Measurements from ENCODE around the gene KRCC1. TPM values are rescaled to one million over a fixed set of nuclear protein-coding genes. Genes with fewer than 3 reads are reported as not detected.

Gene KRCC1
- polyA plus RNA-seq, 2 of the 4 experiments (the other 2 are of a cell fraction) = 16.2 to 49.0 TPM

DNA sequence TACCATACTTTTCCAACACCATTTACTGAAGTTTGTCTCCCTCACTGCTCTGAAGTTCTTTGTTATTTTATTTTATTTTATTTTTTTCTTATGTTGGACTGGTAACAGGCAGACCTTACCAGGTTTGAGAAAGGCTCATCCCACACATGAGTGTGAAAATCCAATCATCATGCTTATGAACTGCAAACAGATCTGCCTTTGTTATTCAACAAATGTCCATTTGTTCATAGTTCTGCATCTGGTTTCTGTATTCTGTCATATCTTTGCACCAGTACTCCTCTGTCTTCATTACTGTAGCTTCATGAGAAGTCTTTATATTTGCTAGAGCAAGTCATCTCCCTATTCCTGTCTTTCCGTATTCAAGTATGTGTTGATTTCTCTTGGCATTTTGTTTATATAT lies 44.6 kb downstream of the KRCC1 start:
- ChIA-PET CTCF (interaction anchor here (1.6 to 4.8 kb wide), 3 partner anchors 10 to 149 kb away, joined by 4 to 60 read pairs (median 6); no protein-coding TSS in a partner anchor), POLR2A (no interaction called here)
- 84% methylated on average over 1 of the region's 1 CpG for whole genome bisulfite sequencing (ENCODE audit: missing lambda C conversion rate)
- Histone ChIP-seq H3K4me1 (peaks cover 7% of the 10 kb centered on the region), H3K4me3 (no peak overlapping the region), H3K9me3 (no peaks in the 10 kb centered on the region), H3K27ac (no peak overlapping the region), H3K4me2 (no peak overlapping the region)
- DNase-seq (ENCODE audit: low read depth in 1 of 2, low spot score in 1 of 2) (no peak), ATAC-seq (no peak), FAIRE-seq (no peak)
- no peak for TF ChIP-seq ZFP36 (IDR thresholded peaks at IDR 0.05; ENCODE audit: borderline replicate concordance, partially characterized antibody)

DNA sequence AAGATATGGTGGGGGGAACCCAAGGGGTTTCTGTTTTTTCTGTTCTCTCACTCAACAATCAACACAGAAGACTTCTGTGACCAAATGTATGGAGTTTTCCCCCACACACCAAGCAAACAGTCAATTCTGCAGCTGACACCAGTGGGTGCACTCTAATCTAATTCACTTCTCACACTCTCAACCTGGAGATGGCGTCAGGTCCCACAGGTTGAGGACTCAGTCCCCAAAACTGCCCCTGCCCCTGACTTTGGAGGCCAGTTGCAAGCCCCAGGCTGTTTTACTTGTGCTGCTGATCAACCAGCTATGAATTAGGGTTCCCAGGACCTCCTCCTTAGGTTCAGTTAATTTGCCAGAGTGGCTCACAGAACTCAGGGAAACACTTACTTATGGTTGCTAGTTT lies 45.4 kb downstream of the KRCC1 start:
- no peak for ATAC-seq
- Histone ChIP-seq H3K27ac (no peak overlapping the region), H3K4me3 (no peak overlapping the region), H3K4me2 (no peak overlapping the region), H3K4me1 (no peaks in the 10 kb centered on the region), H3K9me3 (no peaks in the 10 kb centered on the region)
- no peak for DNase-seq (ENCODE audit: low read depth in 1 of 2, low spot score in 1 of 2)
- ChIA-PET POLR2A (no interaction called here), CTCF (interaction anchor here (1.6 to 4.8 kb wide), 3 partner anchors 9 to 150 kb away, joined by 4 to 60 read pairs (median 6); no protein-coding TSS in a partner anchor)
- no peak for FAIRE-seq
- WGBS (ENCODE audit: missing lambda C conversion rate) = 50% methylated on average over 1 of the region's 1 CpG
- TF ChIP-seq GATA3 (IDR thresholded peaks at IDR 0.05; ENCODE audit: borderline replicate concordance) = no peak
- peak in 1 of 2 experiments; percentile 11; a peak in 1 of 5 replicates for TF ChIP-seq RAD21 (conservative IDR thresholded peaks at IDR 0.05 in 1 of 2, IDR thresholded peaks at IDR 0.05 in 1 of 2)

DNA sequence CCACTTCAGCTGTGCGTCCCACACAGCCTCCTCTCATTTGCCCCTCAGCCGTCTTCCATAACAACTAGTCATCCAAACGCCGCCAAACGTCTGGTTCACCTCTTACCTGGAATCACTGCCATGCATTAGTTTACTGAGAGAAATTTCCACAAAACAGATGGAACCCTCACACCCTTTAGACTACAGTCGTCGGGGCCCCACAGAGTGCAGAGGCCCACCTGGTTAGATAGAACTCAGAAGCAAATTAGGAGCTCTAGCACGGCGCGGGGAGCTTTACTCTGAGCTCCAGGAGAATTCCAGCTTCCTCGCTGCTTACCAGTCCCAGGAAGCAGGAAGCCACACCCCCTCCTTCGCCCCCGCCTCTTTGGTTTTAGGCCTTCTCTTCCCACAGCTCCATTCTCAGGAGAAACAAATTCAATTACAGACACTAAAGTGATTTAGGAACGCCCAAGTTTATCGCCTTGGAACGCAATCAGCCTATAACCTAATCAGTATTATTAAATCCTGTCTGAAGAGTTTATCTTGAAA lies 48.6 kb downstream of the KRCC1 start:
- POLR2A ChIA-PET = no interaction called here
- H3K9me3 ChIP-seq = no peaks in the 10 kb centered on the region
- CTCF ChIA-PET = interaction anchor here (1.7 kb wide), 1 partner anchor 53 kb away, joined by 13 read pairs; no protein-coding TSS in a partner anchor

DNA sequence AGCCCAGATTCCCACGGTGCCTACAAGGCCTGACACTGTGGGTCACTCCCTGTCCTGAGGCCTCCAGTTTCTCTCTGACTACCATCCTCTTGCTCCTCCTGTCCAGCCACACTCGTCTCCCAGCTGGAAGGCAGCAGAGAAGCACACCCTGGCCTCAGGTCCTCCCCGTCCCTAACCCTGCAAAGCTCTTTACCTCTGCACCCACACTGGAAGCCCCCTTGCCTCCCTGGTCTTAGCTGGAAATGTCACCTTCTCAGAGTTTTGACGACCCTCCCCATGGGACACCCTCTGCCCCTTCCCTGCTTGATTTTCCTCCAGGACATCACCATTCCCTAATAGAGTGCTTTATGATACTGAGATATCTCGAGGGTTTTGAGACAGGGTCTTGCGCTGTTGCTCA lies 49.8 kb downstream of the KRCC1 start:
- Histone ChIP-seq H3K4me1 (no peaks in the 10 kb centered on the region), H3K4me2 (no peak overlapping the region), H3K27ac (no peak overlapping the region), H3K4me3 (no peak overlapping the region), H3K9me3 (no peaks in the 10 kb centered on the region)
- ATAC-seq = no peak
- ChIA-PET POLR2A (no interaction called here), CTCF (interaction anchor here (0.7 to 1.7 kb wide), 2 partner anchors 10 to 54 kb away, joined by 3 to 13 read pairs; no protein-coding TSS in a partner anchor)
- WGBS (ENCODE audit: missing lambda C conversion rate) = 77% methylated on average over 6 of the region's 6 CpGs
- DNase-seq (ENCODE audit: low read depth in 1 of 2, low spot score in 1 of 2) = no peak
- no peak for FAIRE-seq
- TF ChIP-seq FOSB (CRISPR knock-in tag; IDR thresholded peaks at IDR 0.05) = no peak
- no peak for TF ChIP-seq RFX5 (IDR thresholded peaks at IDR 0.05)
- no peak for TF ChIP-seq NFE2L2 (conservative IDR thresholded peaks at IDR 0.05; ENCODE audit: low read length)
- TF ChIP-seq RARB (CRISPR knock-in tag; IDR thresholded peaks at IDR 0.05) = no peak
- no peak for TF ChIP-seq MAZ (IDR thresholded peaks at IDR 0.05; ENCODE audit: borderline replicate concordance, low read depth, low read length)
- TF ChIP-seq, protein P1, sequence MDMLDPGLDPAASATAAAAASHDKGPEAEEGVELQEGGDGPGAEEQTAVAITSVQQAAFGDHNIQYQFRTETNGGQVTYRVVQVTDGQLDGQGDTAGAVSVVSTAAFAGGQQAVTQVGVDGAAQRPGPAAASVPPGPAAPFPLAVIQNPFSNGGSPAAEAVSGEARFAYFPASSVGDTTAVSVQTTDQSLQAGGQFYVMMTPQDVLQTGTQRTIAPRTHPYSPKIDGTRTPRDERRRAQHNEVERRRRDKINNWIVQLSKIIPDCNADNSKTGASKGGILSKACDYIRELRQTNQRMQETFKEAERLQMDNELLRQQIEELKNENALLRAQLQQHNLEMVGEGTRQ (IDR thresholded peaks at IDR 0.05) = no peak
- no peak for TF ChIP-seq PHF8 (IDR thresholded peaks at IDR 0.05; ENCODE audit: borderline replicate concordance, low read depth)
- no peak for TF ChIP-seq FOSL2 (IDR thresholded peaks at IDR 0.05)
- TF ChIP-seq FOSL2 (CRISPR knock-in tag; IDR thresholded peaks at IDR 0.05) = no peak
- TF ChIP-seq JUNB (IDR thresholded peaks at IDR 0.05) = no peak
- TF ChIP-seq, protein P2, sequence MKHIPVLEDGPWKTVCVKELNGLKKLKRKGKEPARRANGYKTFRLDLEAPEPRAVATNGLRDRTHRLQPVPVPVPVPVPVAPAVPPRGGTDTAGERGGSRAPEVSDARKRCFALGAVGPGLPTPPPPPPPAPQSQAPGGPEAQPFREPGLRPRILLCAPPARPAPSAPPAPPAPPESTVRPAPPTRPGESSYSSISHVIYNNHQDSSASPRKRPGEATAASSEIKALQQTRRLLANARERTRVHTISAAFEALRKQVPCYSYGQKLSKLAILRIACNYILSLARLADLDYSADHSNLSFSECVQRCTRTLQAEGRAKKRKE (CRISPR knock-in tag; IDR thresholded peaks at IDR 0.05; ENCODE audit: low read depth) = no peak
- TF ChIP-seq ZFP36 (IDR thresholded peaks at IDR 0.05; ENCODE audit: borderline replicate concordance, partially characterized antibody) = no peak
- TF ChIP-seq, protein P3, sequence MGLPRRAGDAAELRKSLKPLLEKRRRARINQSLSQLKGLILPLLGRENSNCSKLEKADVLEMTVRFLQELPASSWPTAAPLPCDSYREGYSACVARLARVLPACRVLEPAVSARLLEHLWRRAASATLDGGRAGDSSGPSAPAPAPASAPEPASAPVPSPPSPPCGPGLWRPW (IDR thresholded peaks at IDR 0.05) = no peak
- TF ChIP-seq, protein P4, sequence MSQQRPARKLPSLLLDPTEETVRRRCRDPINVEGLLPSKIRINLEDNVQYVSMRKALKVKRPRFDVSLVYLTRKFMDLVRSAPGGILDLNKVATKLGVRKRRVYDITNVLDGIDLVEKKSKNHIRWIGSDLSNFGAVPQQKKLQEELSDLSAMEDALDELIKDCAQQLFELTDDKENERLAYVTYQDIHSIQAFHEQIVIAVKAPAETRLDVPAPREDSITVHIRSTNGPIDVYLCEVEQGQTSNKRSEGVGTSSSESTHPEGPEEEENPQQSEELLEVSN (IDR thresholded peaks at IDR 0.05; ENCODE audit: borderline replicate concordance, low read depth) = no peak
- TF ChIP-seq ZSCAN20 (CRISPR knock-in tag; IDR thresholded peaks at IDR 0.05) = no peak
- TF ChIP-seq HOXA7 (CRISPR knock-in tag; IDR thresholded peaks at IDR 0.05) = no peak

More for the DNA sequence above, 48.6 kb downstream of the KRCC1 start:
- no peaks in the 10 kb centered on the region for H3K4me1 ChIP-seq
- no peak for DNase-seq (ENCODE audit: low read depth in 1 of 2, low spot score in 1 of 2)
- TF ChIP-seq CBX8 (IDR thresholded peaks at IDR 0.05) (no peak), RCOR1 (IDR thresholded peaks at IDR 0.05; ENCODE audit: low read depth, low read length) (no peak), MAZ (IDR thresholded peaks at IDR 0.05; ENCODE audit: borderline replicate concordance, low read depth, low read length) (no peak), FOSL2 (IDR thresholded peaks at IDR 0.05) (no peak), FOSL2 (CRISPR knock-in tag; IDR thresholded peaks at IDR 0.05) (no peak), NR3C1 (IDR thresholded peaks at IDR 0.05) (no peak), HOXB5 (CRISPR knock-in tag; IDR thresholded peaks at IDR 0.05) (no peak), NPAS2 (CRISPR knock-in tag; IDR thresholded peaks at IDR 0.05; ENCODE audit: borderline replicate concordance) (no peak)
- TF ChIP-seq, protein P5, sequence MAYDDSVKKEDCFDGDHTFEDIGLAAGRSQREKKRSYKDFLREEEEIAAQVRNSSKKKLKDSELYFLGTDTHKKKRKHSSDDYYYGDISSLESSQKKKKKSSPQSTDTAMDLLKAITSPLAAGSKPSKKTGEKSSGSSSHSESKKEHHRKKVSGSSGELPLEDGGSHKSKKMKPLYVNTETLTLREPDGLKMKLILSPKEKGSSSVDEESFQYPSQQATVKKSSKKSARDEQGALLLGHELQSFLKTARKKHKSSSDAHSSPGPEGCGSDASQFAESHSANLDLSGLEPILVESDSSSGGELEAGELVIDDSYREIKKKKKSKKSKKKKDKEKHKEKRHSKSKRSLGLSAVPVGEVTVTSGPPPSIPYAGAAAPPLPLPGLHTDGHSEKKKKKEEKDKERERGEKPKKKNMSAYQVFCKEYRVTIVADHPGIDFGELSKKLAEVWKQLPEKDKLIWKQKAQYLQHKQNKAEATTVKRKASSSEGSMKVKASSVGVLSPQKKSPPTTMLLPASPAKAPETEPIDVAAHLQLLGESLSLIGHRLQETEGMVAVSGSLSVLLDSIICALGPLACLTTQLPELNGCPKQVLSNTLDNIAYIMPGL (CRISPR knock-in tag; IDR thresholded peaks at IDR 0.05; ENCODE audit: borderline replicate concordance) = no peak
- TF ChIP-seq, protein P3 (IDR thresholded peaks at IDR 0.05) = no peak
- H3K27ac ChIP-seq = no peak overlapping the region
- no peak for ATAC-seq
- no peak overlapping the region for H3K4me3 ChIP-seq
- no peak overlapping the region for H3K4me2 ChIP-seq
- FAIRE-seq = no peak
- WGBS (ENCODE audit: missing lambda C conversion rate) = 91% methylated on average over 16 of the region's 16 CpGs

Data from A549 (cell line).